K562 (cell line): ENCODE data around the gene SLC39A13. TPM values are rescaled to one million over a fixed set of nuclear protein-coding genes. Genes with fewer than 3 reads are reported as not detected.

ENCODE experiments used
- ADNP ChIP-seq: fragments of 200-800 bp; sonication (Bioruptor generic); IDR thresholded peaks from 2 replicates; pipeline ENCODE4 v1.6.1; 2016; ENCODE audit warnings: missing genetic modification characterization, missing compliant biosample characterization
- CGGBP1 ChIP-seq: fragments of 250-450 bp; sonication (Bioruptor Pico); IDR thresholded peaks from 2 replicates; pipeline ENCODE4 v1.9.0; 2021; ENCODE audit warnings: mild to moderate bottlenecking
- EHMT2 ChIP-seq: fragments of 450-650 bp; IDR thresholded peaks from 2 replicates; pipeline ENCODE4 v1.6.1; 2018; ENCODE audit warnings: antibody characterized with exemption
- ESRRA ChIP-seq: fragments of 450-650 bp; IDR thresholded peaks from 2 replicates; pipeline ENCODE4 v1.6.1; 2014; ENCODE audit warnings: low read depth, mild to moderate bottlenecking, moderate library complexity, borderline replicate concordance
- HMG20B ChIP-seq: fragments of 250-450 bp; sonication (Bioruptor Pico); IDR thresholded peaks from 2 replicates; pipeline ENCODE4 v1.5.0; 2021; ENCODE audit warnings: mild to moderate bottlenecking
- HNRNPLL ChIP-seq: fragments of 200-400 bp; formaldehyde crosslinking; IDR thresholded peaks from 2 replicates; pipeline ENCODE4 v1.6.1; 2017; ENCODE audit warnings: low read length, low read depth, mild to moderate bottlenecking; ENCODE audit not compliant: poor library complexity, severe bottlenecking
- ILF3 ChIP-seq: fragments of 450-650 bp; IDR thresholded peaks from 2 replicates; pipeline ENCODE4 v1.6.1; 2018; ENCODE audit warnings: antibody characterized with exemption, mild to moderate bottlenecking, moderate library complexity, borderline replicate concordance
- KDM1A ChIP-seq, 2 experiments: fragments of 450-650 bp; IDR thresholded peaks; 2 replicates each; pipeline ENCODE4 v1.6.1; 2016; ENCODE audit warnings: mild to moderate bottlenecking in 2 of 2
- MAFK ChIP-seq: IDR thresholded peaks from 2 replicates; pipeline ENCODE4 v1.6.1; 2011; ENCODE audit warnings: low read length, improper control_type of control experiment
- MECOM ChIP-seq: fragments of 250-450 bp; sonication (Bioruptor Pico); IDR thresholded peaks from 2 replicates; pipeline ENCODE4 v1.8.0; 2022; ENCODE audit warnings: inconsistent platforms
- NFATC3 ChIP-seq: fragments of 450-650 bp; IDR thresholded peaks from 2 replicates; pipeline ENCODE4 v1.6.1; 2017; ENCODE audit warnings: mild to moderate bottlenecking
- NFE2L1 ChIP-seq: fragments of 450-650 bp; IDR thresholded peaks from 2 replicates; pipeline ENCODE4 v1.6.1; 2016; ENCODE audit warnings: missing genetic modification characterization, low read depth, mild to moderate bottlenecking, missing compliant biosample characterization, moderate library complexity, borderline replicate concordance
- NFYB ChIP-seq: IDR thresholded peaks from 2 replicates; pipeline ENCODE4 v1.6.1; 2011; ENCODE audit warnings: mild to moderate bottlenecking, moderate library complexity; ENCODE audit not compliant: insufficient read length; ENCODE audit errors: extremely low read depth
- RREB1 ChIP-seq: fragments of 250-450 bp; sonication (Bioruptor Pico); IDR thresholded peaks from 2 replicates; pipeline ENCODE4 v1.4.0; 2020
- SFPQ ChIP-seq: fragments of 200-400 bp; formaldehyde crosslinking; IDR thresholded peaks from 2 replicates; pipeline ENCODE4 v1.6.1; 2017; ENCODE audit warnings: mild to moderate bottlenecking, low read depth, low read length, moderate library complexity
- SMARCA5 ChIP-seq: fragments of 450-650 bp; IDR thresholded peaks from 2 replicates; pipeline ENCODE4 v1.6.1; 2016
- SP1 ChIP-seq: sonication (generic); formaldehyde crosslinking; IDR thresholded peaks from 2 replicates; pipeline ENCODE4 v1.8.1; 2022; ENCODE audit warnings: mild to moderate bottlenecking, missing genetic modification reagents
- SUPT5H ChIP-seq: fragments of 450-650 bp; IDR thresholded peaks from 2 replicates; pipeline ENCODE4 v1.6.1; 2016
- TCF7 ChIP-seq: sonication (generic); IDR thresholded peaks from 2 replicates; pipeline ENCODE4 v1.6.1; 2016; ENCODE audit warnings: antibody characterized with exemption, borderline replicate concordance
- ZFPM2 ChIP-seq: fragments of 250-450 bp; sonication (Bioruptor Pico); IDR thresholded peaks from 2 replicates; pipeline ENCODE4 v1.5.1; 2022; ENCODE audit warnings: mild to moderate bottlenecking
- ZNF121 ChIP-seq: sonication (generic); formaldehyde crosslinking; conservative IDR thresholded peaks from 2 replicates; pipeline ENCODE4 v1.8.0; 2022; ENCODE audit warnings: missing genetic modification reagents
- ZNF354B ChIP-seq: fragments of 250-450 bp; sonication (Bioruptor Pico); IDR thresholded peaks from 2 replicates; pipeline ENCODE4 v1.4.0; 2020
- polyA plus RNA-seq, 8 experiments: library from polyadenylated mRNA; depleted of rRNA in 4 of 8; stranded (reverse) in 5 of 8; unstranded in 3 of 8; fragments of >200 nt; fragmentation: Nextera tagmentation in 2 of 8; fragmentation: Illumina TruSeq in 1 of 8; extraction: Ambion mirVana in 2 of 8; extraction: Trizol in 1 of 8; gene quantifications; 2 replicates each; pipeline versions ENCODE4 v1.2.1 to v1.2.3, GENCODE V29; 2011 to 2014; ENCODE audit warnings: inconsistent platforms in 1 of 8, missing spikeins in 1 of 8
- total RNA-seq, 7 experiments: library from RNA; depleted of rRNA in 6 of 7; stranded (reverse); fragments of >200 nt in 6 of 7; fragmentation: Illumina TruSeq in 2 of 7; extraction: Trizol in 2 of 7; gene quantifications; 2 replicates each; pipeline versions ENCODE4 v1.2.1 to v1.2.3, GENCODE V29; 2011 to 2021; ENCODE audit warnings: low replicate concordance in 1 of 7

The SLC39A13 gene
- total and polyA plus RNA-seq, 9 of the 15 experiments (the other 6 are each of a cell fraction or from before 2014, with no cell fraction given), result 0.17 to 15.9 (median 3.2) TPM

- TF ChIP-seq SUPT5H (peak; percentile 98), SMARCA5 (no peak), ZNF354B (CRISPR knock-in tag) (no peak), ESRRA (peak; percentile 9; the same call in 1 of the 2 replicates), MECOM (CRISPR knock-in tag) (peak; percentile 55; the same call in 1 of the 2 replicates), SP1 (CRISPR knock-in tag) (peak; percentile 98), RREB1 (CRISPR knock-in tag) (no peak), ADNP (no peak), TCF7 (no peak), SFPQ (no peak), HNRNPLL (no peak), ILF3 (no peak), NFATC3 (0 out of 2 replicates have a peak, but pooled peaks have one; percentile 23), EHMT2 (no peak), HMG20B (no peak), CGGBP1 (CRISPR knock-in tag) (no peak), NFE2L1 (no peak), MAFK (peak; percentile 59; the same call in 1 of the 2 replicates), KDM1A (IDR thresholded peaks at IDR 0.05) (no peak), ZNF121 (no peak), NFYB (peak; percentile 38), ZFPM2 (no peak)
These were observed 17.9 kb downstream of the SLC39A13 start, which contains the start of gene PSMC3 (continued) for GRCh38 chr11:47426062-47426956.
